ENCODE measurements around the gene INTS7. TPM values are rescaled to one million over a fixed set of nuclear protein-coding genes. Genes with fewer than 3 reads are reported as not detected.
"Not testable (repeated sequence)": the region's sequence is repeated elsewhere in the genome, so short reads cannot be mapped to it uniquely, and the experiment has no call there.

INTS7 gene
- total RNA-seq, 1 experiment from 2014 or later: 31.0 TPM

- DNase-seq (ENCODE audit: low read depth): no peak
These were observed 663 bp upstream of the INTS7 start for GRCh38 chr1:212035835-212036605.

- DNase-seq (ENCODE audit: low read depth): no peak
These were observed 738 bp downstream of the INTS7 start for GRCh38 chr1:212034516-212035122.

GRCh38 chr1:212030936-212031528, 4.3 kb downstream of the INTS7 start:
- peak; percentile 86 for DNase-seq (ENCODE audit: low read depth)

DNA sequence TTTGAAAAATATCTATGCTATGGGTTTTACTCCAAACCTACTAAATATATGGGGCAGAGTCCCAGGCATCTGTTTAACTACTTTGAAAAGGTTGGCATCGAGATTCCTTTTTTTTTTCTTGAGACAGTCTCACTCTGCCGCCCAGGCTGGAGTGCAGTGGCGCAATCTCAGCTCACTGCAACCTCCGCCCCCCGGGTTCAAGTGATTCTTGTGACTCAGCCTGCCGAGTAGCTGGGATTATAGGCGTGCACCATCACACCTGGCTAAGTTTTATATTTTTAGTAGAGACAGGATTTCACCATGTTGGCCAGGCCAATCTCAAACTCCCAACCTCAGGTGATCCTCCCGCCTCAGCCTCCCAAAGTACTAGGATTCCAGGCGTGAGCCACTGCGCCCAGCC, 7.6 kb downstream of the INTS7 start:
- DNase-seq (ENCODE audit: low read depth): peak; percentile 19

GRCh38 chr1:212024469-212025149, 10.7 kb downstream of the INTS7 start:
- DNase-seq (ENCODE audit: low read depth): no peak

DNA sequence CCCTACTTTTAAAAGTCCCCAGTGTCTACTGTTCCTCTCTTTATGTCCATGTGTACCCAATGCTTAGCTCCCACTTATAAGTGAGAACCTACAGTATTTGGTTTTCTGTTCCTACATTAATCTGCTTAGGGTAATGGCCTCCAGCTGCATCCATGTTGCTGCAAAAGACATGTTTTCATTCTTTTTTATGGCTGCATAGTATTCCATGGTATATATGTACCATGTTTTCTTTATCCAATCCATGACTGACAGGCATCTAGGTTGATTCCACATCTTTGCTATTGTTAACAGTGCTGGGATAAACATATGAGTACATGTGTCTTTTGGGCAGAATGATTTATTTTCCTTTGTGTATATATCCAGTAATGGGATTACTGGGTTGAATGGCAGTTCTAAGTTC, 12.4 kb downstream of the INTS7 start:
- DNase-seq (ENCODE audit: low read depth): not testable (repeated sequence)

- DNase-seq (ENCODE audit: low read depth): peak; percentile 23
These were observed 13.8 kb downstream of the INTS7 start for GRCh38 chr1:212021563-212021962.

GRCh38 chr1:212020975-212021374, 14.4 kb downstream of the INTS7 start:
- DNase-seq (ENCODE audit: low read depth): no peak

- DNase-seq (ENCODE audit: low read depth): no peak
These were observed 21.7 kb downstream of the INTS7 start for GRCh38 chr1:212013672-212014071.

GRCh38 chr1:212012034-212012740, 23.2 kb downstream of the INTS7 start:
- peak; percentile 68 for DNase-seq (ENCODE audit: low read depth)

DNA sequence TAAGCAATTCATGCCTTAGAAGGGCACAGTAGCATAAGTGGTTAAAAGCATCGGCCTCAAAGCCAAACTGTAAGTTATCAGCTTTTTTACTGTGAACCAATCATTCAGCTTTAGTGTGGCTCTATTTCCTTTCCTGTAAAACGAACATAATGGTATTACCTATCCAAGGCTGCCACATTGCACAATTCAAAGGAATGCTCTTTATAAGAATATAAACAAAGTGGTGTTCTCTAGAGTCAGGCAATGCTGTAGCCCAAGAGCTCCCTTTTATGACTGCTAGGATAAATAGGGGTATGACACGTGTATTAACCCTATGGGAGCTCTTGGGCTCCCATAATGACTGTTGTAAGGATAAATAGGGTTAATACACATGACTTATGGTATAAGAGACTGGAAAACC, 25.4 kb downstream of the INTS7 start:
- no peak for DNase-seq (ENCODE audit: low read depth)

DNA sequence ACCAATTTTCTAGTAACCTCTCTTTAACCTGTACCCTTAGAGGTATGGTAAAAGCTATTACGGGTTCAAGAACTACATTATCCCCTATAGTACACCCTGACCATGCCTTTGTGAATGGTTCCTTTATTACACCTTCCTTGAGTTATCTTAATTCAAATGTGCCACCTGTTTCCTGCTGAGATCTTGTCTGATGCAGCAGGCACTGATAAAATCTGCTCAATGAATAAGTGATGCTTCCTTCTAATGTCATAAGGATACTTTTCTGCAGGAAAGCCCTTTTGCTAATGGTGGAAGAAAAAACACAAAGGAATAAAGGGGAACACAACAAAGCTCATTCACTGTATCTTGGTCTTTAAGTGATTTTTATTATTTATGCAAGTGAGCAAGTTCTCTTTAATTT, 25.8 kb downstream of the INTS7 start:
- no peak for DNase-seq (ENCODE audit: low read depth)

GRCh38 chr1:212007886-212008285, 27.5 kb downstream of the INTS7 start:
- DNase-seq (ENCODE audit: low read depth): no peak

- DNase-seq (ENCODE audit: low read depth): no peak
These were observed 28.2 kb downstream of the INTS7 start for GRCh38 chr1:212007178-212007577.

GRCh38 chr1:212004895-212005608, 30.3 kb downstream of the INTS7 start:
- DNase-seq (ENCODE audit: low read depth): no peak

GRCh38 chr1:212002536-212002935, 32.8 kb downstream of the INTS7 start:
- no peak for DNase-seq (ENCODE audit: low read depth)

DNA sequence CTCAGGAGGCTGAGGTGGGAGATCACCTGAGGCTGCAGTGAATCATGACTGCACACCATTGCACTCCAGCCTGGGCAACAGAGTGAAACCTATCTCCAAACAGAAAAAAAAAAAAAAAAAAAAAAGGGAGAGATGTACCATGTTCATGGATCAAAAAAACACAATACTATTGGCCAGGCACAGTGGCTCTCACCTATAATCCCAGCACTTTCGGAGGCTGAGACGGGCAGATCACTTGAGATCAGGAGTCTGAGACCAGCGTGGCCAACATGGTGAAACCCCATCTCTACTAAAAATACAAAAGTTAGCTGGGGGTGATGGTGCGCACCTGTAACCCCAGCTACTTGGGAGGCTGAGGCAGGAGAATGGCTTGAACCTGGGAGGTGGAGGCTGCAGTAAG, 37.9 kb downstream of the INTS7 start:
- not testable (repeated sequence) for DNase-seq (ENCODE audit: low read depth)

- no peak for DNase-seq (ENCODE audit: low read depth)
These were observed 43.7 kb downstream of the INTS7 start for GRCh38 chr1:211991695-211992094.

DNA sequence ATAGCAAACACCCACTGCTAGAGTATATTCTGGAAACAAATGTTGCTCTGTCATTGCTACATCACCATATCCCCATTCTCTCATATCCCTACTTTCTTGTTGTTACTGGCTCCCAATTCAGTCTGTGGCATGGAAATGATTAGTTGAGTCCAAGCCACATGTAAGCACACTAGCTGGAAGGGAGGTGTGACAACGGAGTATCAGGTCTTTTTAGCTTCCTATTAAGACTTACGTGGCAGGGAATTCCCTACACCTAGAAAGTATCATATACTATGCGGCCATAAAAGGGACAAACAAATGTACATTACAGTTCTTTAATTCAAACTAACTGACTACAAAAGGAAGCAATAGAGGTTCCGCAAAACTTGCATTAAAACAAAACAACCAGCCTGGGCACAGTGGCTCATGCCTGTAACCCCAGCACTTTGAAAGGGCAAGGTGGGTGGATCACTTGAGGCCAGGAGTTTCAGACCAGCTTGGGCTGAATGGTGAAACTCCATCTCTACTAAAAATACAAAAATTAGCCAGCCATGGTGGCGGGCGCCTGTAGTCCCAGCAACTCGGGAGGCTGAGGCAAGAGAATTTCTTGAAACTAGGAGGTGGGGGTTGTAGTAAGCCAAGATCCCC, 48.6 kb downstream of the INTS7 start:
- no peak for DNase-seq (ENCODE audit: low read depth)

GRCh38 chr1:211985556-211986264, 49.6 kb downstream of the INTS7 start:
- no peak for DNase-seq (ENCODE audit: low read depth)
